Tibial artery (tissue), 4 donors: Measurements from ENCODE around the gene DCAKD.

ENCODE experiments used
- DNase-seq, 2 donors: peaks; one replicate each; pipeline ENCODE4 v3.0.0-alpha.2; 2019
- H3K27ac ChIP-seq, 2 donors: fragments of 200-600 bp; sonication (generic) in 1 of 2; 1 replicate in 1 of 2; 2 replicates in 1 of 2; pipeline ENCODE4 v1.5.1; 2018 to 2019; ENCODE audit warnings: mild to moderate bottlenecking in 1 of 2
- H3K27me3 ChIP-seq, 2 donors: fragments of 200-600 bp; sonication (generic) in 1 of 2; one replicate each; pipeline versions ENCODE4 v1.5.1 to v1.6.0; 2016 to 2019
- H3K36me3 ChIP-seq, 3 donors: fragments of 200-600 bp; sonication (generic) in 2 of 3; one replicate each; pipeline ENCODE4 v1.5.1; 2016 to 2019; ENCODE audit warnings: mild to moderate bottlenecking in 2 of 3
- H3K4me1 ChIP-seq, 4 donors: fragments of 200-600 bp; sonication (generic) in 2 of 4; 1 replicate in 3 of 4; 2 replicates in 1 of 4; pipeline ENCODE4 v1.5.1; 2016 to 2019
- H3K4me3 ChIP-seq, 2 donors: fragments of 200-600 bp; sonication (generic) in 1 of 2; 1 replicate in 1 of 2; 2 replicates in 1 of 2; pipeline ENCODE4 v1.5.1; 2018 to 2019; ENCODE audit warnings: mild to moderate bottlenecking in 2 of 2
- H3K9me3 ChIP-seq, 3 donors: fragments of 200-600 bp; sonication (generic) in 1 of 3; one replicate each; pipeline ENCODE4 v1.5.1; 2016 to 2019
- CTCF ChIP-seq, 2 experiments: fragments of 200-600 bp in 1 of 2; fragments of 450-650 bp in 1 of 2; IDR thresholded peaks; one replicate each; pipeline ENCODE4 v1.5.1; 2017 to 2019; ENCODE audit warnings: antibody characterized with exemption in 2 of 2, mild to moderate bottlenecking in 1 of 2, moderate library complexity in 1 of 2
- intact Hi-C: fragments of 100-400 bp; cut with DNase I; formaldehyde crosslinking; loops from one replicate; pipeline ENCODE4 v1.15.0; 2023; ENCODE audit warnings: low total_unique reads

Gene DCAKD

DNA sequence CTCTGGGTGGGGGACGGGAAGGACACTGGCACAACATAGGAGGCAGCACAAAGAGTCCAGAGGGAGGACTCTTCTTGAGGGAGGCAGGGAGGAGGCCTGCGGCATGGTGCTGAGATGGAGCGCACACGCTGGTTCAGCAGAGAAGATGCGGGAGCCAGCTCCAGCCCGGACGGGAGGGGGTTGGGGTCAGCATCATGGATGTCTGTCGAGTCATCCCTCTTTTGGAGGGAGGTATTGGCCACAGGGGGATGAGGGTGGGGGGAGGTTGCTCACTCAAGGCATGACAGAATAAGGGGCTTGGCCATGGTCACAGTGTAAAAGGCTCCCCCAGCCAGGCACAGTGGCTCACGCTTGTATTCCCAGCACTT is 19.3 kb downstream of the DCAKD start:
- no peak for TF ChIP-seq CTCF (IDR thresholded peaks at IDR 0.05)
- no peaks in the 10 kb centered on the region for H3K27me3 ChIP-seq
- H3K4me1 ChIP-seq = peaks cover 0 to 4% (median 0%) of the 10 kb centered on the region in 4 donors
- H3K4me3 ChIP-seq = no peak overlapping the region
- DNase-seq = no peak
- peaks cover 21 to 82% (median 65%) of the 10 kb centered on the region in 3 donors for H3K36me3 ChIP-seq
- no peak overlapping the region for H3K27ac ChIP-seq
- H3K9me3 ChIP-seq = no peaks in the 10 kb centered on the region
- intact Hi-C loops = no loop called here

GRCh38 chr17:45031231-45032173 is 19.9 kb downstream of the DCAKD start:
- intact Hi-C loops = no loop called here
- Histone ChIP-seq H3K27ac (no peak overlapping the region), H3K27me3 (no peaks in the 10 kb centered on the region), H3K9me3 (no peaks in the 10 kb centered on the region), H3K36me3 (peaks cover 21 to 85% (median 71%) of the 10 kb centered on the region in 3 donors), H3K4me1 (peaks cover 0 to 4% (median 0%) of the 10 kb centered on the region in 4 donors), H3K4me3 (no peak overlapping the region)
- no peak for DNase-seq
- TF ChIP-seq CTCF (IDR thresholded peaks at IDR 0.05) = no peak

DNA sequence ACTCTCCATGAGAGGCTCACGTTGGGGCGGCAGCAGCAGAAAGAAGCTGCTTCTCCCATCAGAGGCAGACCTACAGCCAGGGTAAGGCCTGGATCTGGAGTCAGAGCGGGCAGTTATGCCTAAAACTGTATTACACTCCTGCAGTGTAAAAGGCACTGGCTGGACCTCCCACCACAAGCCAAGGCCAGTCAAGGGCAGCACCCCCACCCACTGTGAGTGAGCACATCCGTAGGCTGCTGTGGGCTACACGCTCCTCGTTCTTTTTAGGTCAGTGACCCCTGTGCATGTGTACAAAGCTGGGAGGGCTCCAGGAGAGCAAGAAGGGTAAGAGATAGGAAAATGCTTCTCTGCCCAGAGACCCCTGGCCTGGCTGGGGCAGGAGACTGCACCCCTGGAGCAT is 20.7 kb downstream of the DCAKD start:
- Histone ChIP-seq H3K27ac (no peak overlapping the region), H3K27me3 (no peaks in the 10 kb centered on the region), H3K36me3 (peaks cover 21 to 83% (median 72%) of the 10 kb centered on the region in 3 donors), H3K4me1 (peaks cover 0 to 3% (median 0%) of the 10 kb centered on the region in 4 donors), H3K9me3 (no peaks in the 10 kb centered on the region), H3K4me3 (no peak overlapping the region)
- intact Hi-C loops = no loop called here
- DNase-seq = no peak
- TF ChIP-seq CTCF (IDR thresholded peaks at IDR 0.05) = no peak

- Histone ChIP-seq H3K4me1 (no peaks in the 10 kb centered on the region), H3K27ac (no peak overlapping the region), H3K4me3 (no peak overlapping the region), H3K9me3 (no peaks in the 10 kb centered on the region), H3K36me3 (peaks cover 21 to 79% (median 71%) of the 10 kb centered on the region in 3 donors), H3K27me3 (no peaks in the 10 kb centered on the region)
- intact Hi-C loops = no loop called here
- DNase-seq = no peak
- no peak for TF ChIP-seq CTCF (IDR thresholded peaks at IDR 0.05)
Measured at GRCh38 chr17:45029758-45030423, 21.5 kb downstream of the DCAKD start.

- no peaks in the 10 kb centered on the region for H3K4me1 ChIP-seq
- no peak for DNase-seq
- no peaks in the 10 kb centered on the region for H3K27me3 ChIP-seq
- no peak overlapping the region for H3K27ac ChIP-seq
- no peak overlapping the region for H3K4me3 ChIP-seq
- TF ChIP-seq CTCF (IDR thresholded peaks at IDR 0.05) = no peak
- no peaks in the 10 kb centered on the region for H3K9me3 ChIP-seq
- intact Hi-C loops = no loop called here
- H3K36me3 ChIP-seq = peaks cover 21 to 76% (median 64%) of the 10 kb centered on the region in 3 donors
Measured at GRCh38 chr17:45029096-45029495, 22.3 kb downstream of the DCAKD start.
